Caco-2 (cell line): ENCODE data around the gene MESP1. TPM values are rescaled to one million over a fixed set of nuclear protein-coding genes. Genes with fewer than 3 reads are reported as not detected.

Experiments
- BruUV-seq: library from RNA; stranded (reverse); fragments of 400-500 nt; replicated peaks from 2 replicates; lab custom pipeline; 2021; lab: Mats Ljungman, UMichigan
- CTCF ChIA-PET: fragments of 300-600 bp; sonication (Branson Sonifier 250); formaldehyde crosslinking; loops from one replicate; lab custom pipeline; 2022; ENCODE audit warnings: antibody characterized with exemption; lab: Charles Lee
- POLR2A ChIA-PET: fragments of 300-600 bp; sonication (Branson Sonifier 250); formaldehyde crosslinking; loops from one replicate; lab custom pipeline; 2022; ENCODE audit warnings: antibody characterized with exemption; lab: Charles Lee
- DNase-seq, 2 experiments: peaks; one replicate each; pipeline versions ENCODE4 v3.0.0 to v3.0.0-alpha.2; 2020 to 2022
- H3K27me3 ChIP-seq: replicated peaks from 2 replicates; pipeline ENCODE4 v1.6.0; 2011; ENCODE audit warnings: low read length; ENCODE audit not compliant: control insufficient read depth, insufficient read depth
- H3K36me3 ChIP-seq: 2 replicates; pipeline ENCODE4 v1.5.1; 2011; ENCODE audit warnings: low read length; ENCODE audit not compliant: control insufficient read depth, insufficient read depth
- H3K4me1 ChIP-seq: fragments of 250-450 bp; sonication (Bioruptor Pico); 2 replicates; pipeline ENCODE4 v1.5.1; 2020; ENCODE audit warnings: mild to moderate bottlenecking
- H3K4me3 ChIP-seq: 2 replicates; pipeline ENCODE4 v1.5.1; 2011; ENCODE audit warnings: low read depth, mild to moderate bottlenecking, control low read depth, low read length
- H3K9me3 ChIP-seq: fragments of 250-450 bp; sonication (Bioruptor Pico); 2 replicates; pipeline ENCODE4 v1.5.1; 2020; ENCODE audit warnings: mild to moderate bottlenecking, moderate library complexity
- H3K27ac Mint-ChIP-seq: one replicate; pipeline ENCODE4 v1.8.0; 2022; ENCODE audit warnings: mixed read lengths; ENCODE audit not compliant: unreplicated experiment
- H3K27me3 Mint-ChIP-seq: one replicate; pipeline ENCODE4 v1.8.0; 2022; ENCODE audit warnings: mixed read lengths; ENCODE audit not compliant: insufficient read depth, unreplicated experiment
- H3K36me3 Mint-ChIP-seq: one replicate; pipeline ENCODE4 v1.8.0; 2022; ENCODE audit warnings: mild to moderate bottlenecking, mixed read lengths; ENCODE audit not compliant: insufficient read depth, unreplicated experiment
- H3K4me1 Mint-ChIP-seq: one replicate; pipeline ENCODE4 v1.8.0; 2022; ENCODE audit warnings: low read depth, mixed read lengths; ENCODE audit not compliant: unreplicated experiment
- H3K4me3 Mint-ChIP-seq: one replicate; pipeline ENCODE4 v1.8.0; 2022; ENCODE audit warnings: mild to moderate bottlenecking, moderate library complexity, mixed read lengths; ENCODE audit not compliant: unreplicated experiment
- H3K9me3 Mint-ChIP-seq: one replicate; pipeline ENCODE4 v1.8.0; 2022; ENCODE audit warnings: mixed read lengths; ENCODE audit not compliant: unreplicated experiment
- intact Hi-C: fragments of 100-400 bp; cut with micrococcal nuclease; formaldehyde crosslinking; loops from one replicate; pipeline ENCODE4 v1.10.0; 2022; ENCODE audit not compliant: unreplicated experiment
- total RNA-seq: library from RNA; stranded (reverse); gene quantifications from 2 replicates; pipeline ENCODE4 v1.2.3, GENCODE V29; 2022
- TF ChIP-seq, protein P1 (sequence below), 2 experiments: fragments of 200-600 bp in 1 of 2; IDR thresholded peaks; 1 replicate in 1 of 2; 2 replicates in 1 of 2; pipeline versions ENCODE4 v1.5.1 to v1.8.0; 2011 to 2022; ENCODE audit warnings: antibody characterized with exemption in 1 of 2, control low read depth in 1 of 2, inconsistent platforms in 1 of 2, low read depth in 1 of 2, low read length in 1 of 2, mild to moderate bottlenecking in 1 of 2, moderate library complexity in 1 of 2; ENCODE audit not compliant: insufficient read depth in 1 of 2, severe bottlenecking in 1 of 2, unreplicated experiment in 1 of 2

The MESP1 gene
- total RNA-seq, 1 experiment from 2014 or later: 1.00 TPM

DNA sequence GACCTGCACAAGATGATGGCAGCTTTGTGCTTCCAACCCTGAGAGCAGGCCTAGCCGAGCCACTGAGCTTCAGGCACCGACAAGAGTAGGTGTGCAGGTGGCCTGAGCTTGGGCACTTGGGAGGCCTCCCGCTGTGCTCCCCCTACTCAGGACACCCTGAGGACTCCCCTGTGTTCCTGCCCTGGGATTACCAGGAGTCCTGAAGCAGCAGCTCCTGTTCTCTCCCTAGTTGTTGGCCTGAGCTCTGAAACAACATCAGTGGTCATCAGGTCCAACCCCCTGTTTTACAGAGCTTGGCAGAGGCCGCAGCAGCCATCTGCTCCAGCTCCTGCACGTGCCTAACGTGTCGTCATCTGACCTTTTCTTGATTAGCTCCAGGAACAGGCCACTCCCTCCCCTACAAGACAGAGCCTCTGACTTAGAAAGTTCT, 17.0 kb upstream of the MESP1 start:
- H3K27me3 ChIP-seq: no peaks in the 10 kb centered on the region
- no peaks in the 10 kb centered on the region for H3K27me3 Mint-ChIP-seq
- H3K4me1 ChIP-seq: no peaks in the 10 kb centered on the region
- TF ChIP-seq, protein P1, sequence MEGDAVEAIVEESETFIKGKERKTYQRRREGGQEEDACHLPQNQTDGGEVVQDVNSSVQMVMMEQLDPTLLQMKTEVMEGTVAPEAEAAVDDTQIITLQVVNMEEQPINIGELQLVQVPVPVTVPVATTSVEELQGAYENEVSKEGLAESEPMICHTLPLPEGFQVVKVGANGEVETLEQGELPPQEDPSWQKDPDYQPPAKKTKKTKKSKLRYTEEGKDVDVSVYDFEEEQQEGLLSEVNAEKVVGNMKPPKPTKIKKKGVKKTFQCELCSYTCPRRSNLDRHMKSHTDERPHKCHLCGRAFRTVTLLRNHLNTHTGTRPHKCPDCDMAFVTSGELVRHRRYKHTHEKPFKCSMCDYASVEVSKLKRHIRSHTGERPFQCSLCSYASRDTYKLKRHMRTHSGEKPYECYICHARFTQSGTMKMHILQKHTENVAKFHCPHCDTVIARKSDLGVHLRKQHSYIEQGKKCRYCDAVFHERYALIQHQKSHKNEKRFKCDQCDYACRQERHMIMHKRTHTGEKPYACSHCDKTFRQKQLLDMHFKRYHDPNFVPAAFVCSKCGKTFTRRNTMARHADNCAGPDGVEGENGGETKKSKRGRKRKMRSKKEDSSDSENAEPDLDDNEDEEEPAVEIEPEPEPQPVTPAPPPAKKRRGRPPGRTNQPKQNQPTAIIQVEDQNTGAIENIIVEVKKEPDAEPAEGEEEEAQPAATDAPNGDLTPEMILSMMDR (IDR thresholded peaks at IDR 0.05; ENCODE audit: insufficient read depth in 1 of 2, low read depth in 1 of 2, low read length in 1 of 2, severe bottlenecking in 1 of 2, unreplicated experiment in 1 of 2): no peak
- no peaks in the 10 kb centered on the region for H3K36me3 Mint-ChIP-seq
- no peaks in the 10 kb centered on the region for H3K9me3 Mint-ChIP-seq
- no TSS peak for BruUV-seq
- H3K36me3 ChIP-seq: no peaks in the 10 kb centered on the region
- H3K9me3 ChIP-seq: no peaks in the 10 kb centered on the region
- H3K4me3 ChIP-seq: no peak overlapping the region
- ChIA-PET CTCF (interaction anchor here (1.2 kb wide), 1 partner anchor 107 kb away, joined by 3 read pairs; no protein-coding TSS in a partner anchor), POLR2A (no interaction called here)
- H3K27ac Mint-ChIP-seq: no peak overlapping the region
- no peak overlapping the region for H3K4me3 Mint-ChIP-seq
- H3K4me1 Mint-ChIP-seq: no peaks in the 10 kb centered on the region
- intact Hi-C loops: loop anchor here (10.0 kb wide), 1 partner anchor 57 kb away; no protein-coding TSS in a partner anchor
- DNase-seq: no peak

GRCh38 chr15:89767411-89767915, 16.4 kb upstream of the MESP1 start:
- no peak for DNase-seq
- TF ChIP-seq, protein P1 (IDR thresholded peaks at IDR 0.05; ENCODE audit: insufficient read depth in 1 of 2, low read depth in 1 of 2, low read length in 1 of 2, severe bottlenecking in 1 of 2, unreplicated experiment in 1 of 2): no peak
- BruUV-seq: no TSS peak
- ChIA-PET POLR2A (no interaction called here), CTCF (no interaction called here)
- no peaks in the 10 kb centered on the region for H3K36me3 Mint-ChIP-seq
- H3K36me3 ChIP-seq: no peaks in the 10 kb centered on the region
- H3K9me3 Mint-ChIP-seq: no peaks in the 10 kb centered on the region
- no peak overlapping the region for H3K27ac Mint-ChIP-seq
- no peak overlapping the region for H3K4me3 Mint-ChIP-seq
- intact Hi-C loops: loop anchor here (10.0 kb wide), 1 partner anchor 57 kb away; no protein-coding TSS in a partner anchor
- no peaks in the 10 kb centered on the region for H3K4me1 ChIP-seq
- H3K4me1 Mint-ChIP-seq: no peaks in the 10 kb centered on the region
- no peaks in the 10 kb centered on the region for H3K27me3 ChIP-seq
- no peaks in the 10 kb centered on the region for H3K27me3 Mint-ChIP-seq
- H3K9me3 ChIP-seq: no peaks in the 10 kb centered on the region
- no peak overlapping the region for H3K4me3 ChIP-seq

DNA sequence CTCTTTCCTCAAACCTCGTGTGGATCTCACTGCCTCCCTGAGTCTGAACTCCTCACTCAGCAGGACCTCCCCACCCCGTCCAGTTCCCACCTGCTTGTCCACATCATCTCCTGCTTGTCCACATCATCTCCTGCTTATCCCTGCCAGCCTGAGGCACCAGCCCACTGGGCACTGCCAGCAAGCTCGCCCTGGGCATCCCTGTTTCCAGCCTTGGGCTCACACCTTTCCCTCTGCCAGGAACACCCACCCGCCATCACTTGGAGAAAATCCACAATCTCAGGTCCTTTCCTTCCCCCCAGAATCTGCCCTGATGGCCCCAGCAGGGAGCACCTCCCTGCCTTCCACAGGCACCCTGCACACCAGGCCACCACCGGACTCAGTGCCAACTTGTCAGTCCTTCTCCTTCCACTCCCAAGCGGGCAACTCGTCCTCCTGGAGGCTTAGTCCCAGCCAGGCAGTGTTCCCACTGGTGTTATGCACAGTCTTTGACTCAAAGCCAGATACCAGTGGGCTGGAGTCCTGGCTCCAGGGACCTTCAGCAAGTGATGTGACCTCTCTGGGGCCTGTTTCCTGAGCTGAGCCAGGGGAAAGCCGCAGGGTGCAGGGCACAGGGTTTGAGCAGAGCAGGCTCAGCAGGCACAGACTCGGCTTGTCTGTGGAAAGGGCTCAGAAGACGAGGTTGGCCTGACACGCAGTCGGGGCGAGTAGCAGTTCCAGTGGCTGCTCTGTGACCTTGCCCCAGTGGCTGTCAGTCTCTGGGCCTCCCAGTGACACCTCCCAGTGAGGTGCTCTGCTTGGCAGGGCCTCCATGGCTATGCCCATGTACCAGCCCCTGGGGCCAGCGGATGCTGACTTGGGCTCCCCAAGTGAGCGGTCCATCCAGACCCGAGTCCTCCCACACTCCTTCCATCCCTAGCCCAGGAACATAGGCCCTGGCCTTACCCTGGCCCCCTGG, 15.6 kb upstream of the MESP1 start:
- TF ChIP-seq, protein P1 (IDR thresholded peaks at IDR 0.05; ENCODE audit: insufficient read depth in 1 of 2, low read depth in 1 of 2, low read length in 1 of 2, severe bottlenecking in 1 of 2, unreplicated experiment in 1 of 2): no peak
- no TSS peak for BruUV-seq
- peaks cover 3% of the 10 kb centered on the region for H3K4me1 Mint-ChIP-seq
- H3K36me3 Mint-ChIP-seq: no peaks in the 10 kb centered on the region
- DNase-seq: no peak
- no peak overlapping the region for H3K27ac Mint-ChIP-seq
- ChIA-PET POLR2A (no interaction called here), CTCF (no interaction called here)
- H3K4me3 Mint-ChIP-seq: no peak overlapping the region
- H3K36me3 ChIP-seq: no peaks in the 10 kb centered on the region
- intact Hi-C loops: loop anchor here (10.0 kb wide), 1 partner anchor 58 kb away; no protein-coding TSS in a partner anchor
- H3K4me1 ChIP-seq: peaks cover 6% of the 10 kb centered on the region
- no peaks in the 10 kb centered on the region for H3K27me3 ChIP-seq
- no peaks in the 10 kb centered on the region for H3K9me3 Mint-ChIP-seq
- no peaks in the 10 kb centered on the region for H3K9me3 ChIP-seq
- no peak overlapping the region for H3K4me3 ChIP-seq
- no peaks in the 10 kb centered on the region for H3K27me3 Mint-ChIP-seq
